ENCODE measurements around the gene CTAGE15. TPM values are rescaled to one million over a fixed set of nuclear protein-coding genes. Genes with fewer than 3 reads are reported as not detected.
A peak's percentile ranks its signal among the peaks of the same experiment; 100 is the strongest.
"Not testable (repeated sequence)": the region's sequence is repeated elsewhere in the genome, so short reads cannot be mapped to it uniquely, and the experiment has no call there.

Gene CTAGE15, protein sequence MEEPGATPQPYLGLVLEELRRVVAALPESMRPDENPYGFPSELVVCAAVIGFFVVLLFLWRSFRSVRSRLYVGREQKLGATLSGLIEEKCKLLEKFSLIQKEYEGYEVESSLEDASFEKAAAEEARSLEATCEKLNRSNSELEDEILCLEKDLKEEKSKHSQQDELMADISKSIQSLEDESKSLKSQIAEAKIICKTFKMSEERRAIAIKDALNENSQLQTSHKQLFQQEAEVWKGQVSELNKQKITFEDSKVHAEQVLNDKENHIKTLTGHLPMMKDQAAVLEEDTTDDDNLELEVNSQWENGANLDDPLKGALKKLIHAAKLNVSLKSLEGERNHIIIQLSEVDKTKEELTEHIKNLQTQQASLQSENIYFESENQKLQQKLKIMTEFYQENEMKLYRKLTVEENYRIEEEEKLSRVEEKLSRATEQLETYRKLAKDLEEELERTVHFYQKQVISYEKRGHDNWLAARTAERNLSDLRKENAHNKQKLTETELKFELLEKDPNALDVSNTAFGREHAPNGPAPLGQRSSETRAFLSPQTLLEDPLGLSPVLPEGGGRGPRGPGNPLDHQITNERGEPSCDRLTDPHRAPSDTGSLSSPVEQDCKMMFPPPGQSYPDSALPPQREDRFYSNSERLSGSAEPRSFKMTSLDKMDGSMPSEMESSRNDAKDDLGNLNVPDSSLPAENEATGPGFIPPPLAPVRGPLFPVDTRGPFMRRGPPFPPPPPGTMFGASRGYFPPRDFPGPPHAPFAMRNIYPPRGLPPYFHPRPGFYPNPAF
- total RNA-seq, result under 1 TPM in 1 of 4 donors, not detected in 3; 0.22 TPM
- not detected for polyA plus RNA-seq
- long read RNA-seq, donor 1, result 0 reads
- long read RNA-seq, donor 2, result 0 reads

DNA sequence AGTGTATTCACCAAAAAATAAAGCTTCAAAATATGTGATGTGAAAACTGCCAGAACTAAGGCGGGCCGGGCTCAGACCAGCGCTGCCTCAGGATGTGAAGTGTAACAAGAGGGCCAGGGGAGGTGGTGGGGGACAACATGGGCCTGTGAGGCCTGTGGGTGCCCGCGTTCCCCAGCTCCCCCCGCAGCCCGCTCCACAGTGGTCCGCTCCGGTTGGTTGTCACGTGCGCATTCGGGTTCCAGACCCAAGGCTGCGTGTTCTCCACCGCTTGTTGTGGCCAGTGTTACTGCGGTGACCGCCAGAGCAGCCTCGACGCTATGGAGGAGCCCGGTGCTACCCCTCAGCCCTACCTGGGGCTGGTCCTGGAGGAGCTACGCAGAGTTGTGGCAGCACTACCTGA is at the start of gene CTAGE15:
CTAGE15 (plus strand) TSS at position 301 of the 400 bp plus-strand sequence; CDS start at position 318, 17 bp downstream.
- H3K4me3 ChIP-seq; H3K27me3 ChIP-seq (ENCODE audit: insufficient read depth in 3 of 3, low read length in 2 of 3); H3K4me1 ChIP-seq; H3K36me3 ChIP-seq (ENCODE audit: insufficient read depth in 1 of 2, low read depth in 1 of 2); H3K27ac ChIP-seq; H3K9me3 ChIP-seq; ATAC-seq; intact Hi-C loops (cut with DNase I); DNase-seq: not testable (repeated sequence)
- WGBS, 3 donors, result 98% methylated on average over 8 of the region's 20 CpGs; no CpG with 5 or more reads in 2 of the 3 donors

DNA sequence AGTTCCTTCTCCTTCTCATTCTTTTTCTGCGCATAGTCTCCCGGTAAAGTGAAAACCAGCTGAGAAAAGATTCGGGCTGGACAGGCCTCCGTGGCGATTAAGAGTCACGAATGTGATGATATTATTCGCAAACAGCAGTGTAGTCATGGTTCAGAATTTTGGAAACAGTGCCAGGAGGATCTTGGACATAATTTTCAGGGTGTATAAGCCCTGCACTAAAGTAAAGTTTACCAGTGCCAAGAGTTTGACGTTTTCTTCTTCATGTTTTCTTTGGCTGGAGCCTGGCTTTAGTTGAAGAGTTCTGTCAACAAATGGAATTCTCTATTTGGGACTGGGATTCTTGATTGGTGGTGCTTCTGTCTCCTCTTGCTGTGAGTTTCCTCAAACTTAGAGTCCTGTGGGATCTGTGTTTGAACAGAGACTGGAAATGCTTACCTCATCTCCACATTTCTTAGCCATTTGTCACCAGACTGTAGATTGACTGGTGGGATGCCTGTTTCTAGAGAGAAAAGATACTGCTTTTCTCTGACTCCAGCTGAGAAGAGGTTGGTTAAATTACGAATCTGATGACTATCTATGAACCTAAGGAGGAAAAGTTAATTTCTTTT is 49.2 kb upstream of the CTAGE15 start:
- H3K9me3 ChIP-seq; DNase-seq; H3K4me1 ChIP-seq; H3K4me3 ChIP-seq; intact Hi-C loops (cut with DNase I); H3K27ac ChIP-seq; H3K27me3 ChIP-seq (ENCODE audit: insufficient read depth in 3 of 3, low read length in 2 of 3); H3K36me3 ChIP-seq (ENCODE audit: insufficient read depth in 1 of 2, low read depth in 1 of 2): not testable (repeated sequence)
- no CpG with 5 or more reads among the region's 9 CpGs for WGBS, 3 donors
- ATAC-seq, result peak; percentile 54 to 81 (median 67)

DNA sequence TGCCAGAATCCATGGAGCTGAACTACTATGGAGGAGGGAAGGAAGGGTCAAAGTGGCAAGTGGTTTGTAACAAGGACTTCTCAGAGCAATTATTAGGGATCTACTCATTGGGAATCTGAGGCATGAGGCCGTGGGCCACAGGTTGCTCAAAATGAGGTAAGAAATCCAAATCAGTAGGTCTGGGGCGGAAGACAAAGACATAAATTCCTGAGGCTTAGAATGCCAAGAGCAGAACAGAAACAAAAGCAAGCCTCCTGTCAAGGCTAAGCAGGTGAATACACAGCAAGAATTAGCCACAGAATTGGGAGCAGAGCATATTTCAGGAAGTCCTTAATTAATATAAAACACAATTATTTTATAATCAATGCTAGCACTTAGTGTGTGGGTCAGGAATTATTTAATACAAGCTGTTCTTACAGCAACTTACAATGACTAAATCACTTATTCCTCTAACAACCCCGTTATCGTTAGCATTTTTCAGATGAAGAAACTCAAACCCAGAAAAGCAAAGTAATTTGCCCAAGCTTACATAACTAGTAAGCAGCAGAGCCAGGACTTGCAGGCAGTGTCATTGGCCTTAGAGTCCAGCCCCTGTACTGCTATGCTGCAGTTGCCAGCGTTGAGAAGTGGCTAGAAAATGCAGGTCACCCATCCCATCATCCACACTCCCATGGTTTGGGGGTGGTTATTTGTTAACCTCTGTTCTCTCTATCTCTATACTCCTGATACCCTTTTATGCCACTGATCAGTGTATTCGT is 40.3 kb upstream of the CTAGE15 start:
- not testable (repeated sequence) for H3K36me3 ChIP-seq (ENCODE audit: insufficient read depth in 1 of 2, low read depth in 1 of 2)
- WGBS, 3 donors, result 64 to 90% (median 74%) methylated on average over 3 to 4 of the region's 6 CpGs

DNA sequence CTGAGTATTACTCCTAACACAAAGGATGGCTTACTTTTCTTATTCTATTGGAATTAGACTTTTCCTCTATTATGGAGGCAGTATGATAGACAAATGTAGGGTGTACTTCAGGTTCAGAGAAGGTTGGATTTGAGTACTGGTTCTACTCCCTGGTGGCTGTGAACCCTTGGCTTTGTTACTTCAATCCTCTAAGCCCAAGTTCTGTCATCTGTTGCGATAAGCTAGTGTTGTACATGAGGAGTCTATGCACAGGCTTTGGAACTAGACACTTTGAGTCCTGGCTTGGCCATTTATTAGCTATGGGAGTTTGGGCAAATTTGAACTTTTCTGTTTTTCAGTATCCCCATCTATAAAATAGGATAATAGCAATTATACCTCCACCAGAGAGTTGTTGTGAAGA is 39.7 kb upstream of the CTAGE15 start:
- H3K27ac ChIP-seq; H3K4me1 ChIP-seq; ATAC-seq; H3K27me3 ChIP-seq (ENCODE audit: insufficient read depth in 3 of 3, low read length in 2 of 3); H3K9me3 ChIP-seq; DNase-seq; H3K4me3 ChIP-seq; intact Hi-C loops (cut with DNase I); H3K36me3 ChIP-seq (ENCODE audit: insufficient read depth in 1 of 2, low read depth in 1 of 2): not testable (repeated sequence)
- no CpG with 5 or more reads among the region's 1 CpG for whole genome bisulfite sequencing, 3 donors

More for the DNA sequence above, 40.3 kb upstream of the CTAGE15 start:
- DNase-seq; ATAC-seq; intact Hi-C loops (cut with DNase I); H3K27me3 ChIP-seq (ENCODE audit: insufficient read depth in 3 of 3, low read length in 2 of 3); H3K9me3 ChIP-seq; H3K4me3 ChIP-seq; H3K27ac ChIP-seq; H3K4me1 ChIP-seq: not testable (repeated sequence)

GRCh38 chr7:143533213-143533839 is 38.3 kb upstream of the CTAGE15 start:
- DNase-seq; H3K4me1 ChIP-seq; H3K9me3 ChIP-seq; intact Hi-C loops (cut with DNase I); H3K27ac ChIP-seq; H3K36me3 ChIP-seq (ENCODE audit: insufficient read depth in 1 of 2, low read depth in 1 of 2); H3K27me3 ChIP-seq (ENCODE audit: insufficient read depth in 3 of 3, low read length in 2 of 3); H3K4me3 ChIP-seq: not testable (repeated sequence)
- no CpG with 5 or more reads among the region's 6 CpGs for WGBS, 3 donors
- ATAC-seq, result peak in 2 of 4 donors; percentile 45 to 53

DNA sequence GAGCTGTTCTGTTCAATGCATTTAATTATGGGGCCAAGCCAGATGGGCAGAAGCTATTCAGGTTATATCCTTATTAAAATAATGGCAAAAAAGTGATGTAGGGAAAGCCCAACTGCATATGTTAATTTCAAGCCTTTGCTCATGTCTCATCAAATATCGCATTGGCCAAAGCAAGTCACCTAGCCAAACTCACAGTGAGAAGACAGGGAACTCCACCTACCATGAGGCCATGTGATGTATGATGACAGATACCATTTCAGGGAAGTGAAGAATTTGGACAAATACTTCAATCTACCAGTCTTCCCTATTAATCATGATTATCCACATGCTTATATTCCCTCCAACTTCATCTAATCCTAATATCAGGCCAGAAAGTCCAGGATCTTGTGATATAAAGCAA is 35.2 kb upstream of the CTAGE15 start:
- H3K36me3 ChIP-seq (ENCODE audit: insufficient read depth in 1 of 2, low read depth in 1 of 2); ATAC-seq; H3K9me3 ChIP-seq; H3K4me3 ChIP-seq; DNase-seq; H3K4me1 ChIP-seq; H3K27me3 ChIP-seq (ENCODE audit: insufficient read depth in 3 of 3, low read length in 2 of 3); H3K27ac ChIP-seq; intact Hi-C loops (cut with DNase I): not testable (repeated sequence)
- 97 to 100% methylated on average over 1 of the region's 1 CpG; no CpG with 5 or more reads in 1 of the 3 donors for WGBS, 3 donors

GRCh38 chr7:143543288-143544038 is 28.1 kb upstream of the CTAGE15 start:
- H3K4me3 ChIP-seq; H3K9me3 ChIP-seq; DNase-seq; H3K27ac ChIP-seq; H3K4me1 ChIP-seq; ATAC-seq; H3K27me3 ChIP-seq (ENCODE audit: insufficient read depth in 3 of 3, low read length in 2 of 3); intact Hi-C loops (cut with DNase I); H3K36me3 ChIP-seq (ENCODE audit: insufficient read depth in 1 of 2, low read depth in 1 of 2): not testable (repeated sequence)
- WGBS, 3 donors, result no CpG with 5 or more reads among the region's 7 CpGs

DNA sequence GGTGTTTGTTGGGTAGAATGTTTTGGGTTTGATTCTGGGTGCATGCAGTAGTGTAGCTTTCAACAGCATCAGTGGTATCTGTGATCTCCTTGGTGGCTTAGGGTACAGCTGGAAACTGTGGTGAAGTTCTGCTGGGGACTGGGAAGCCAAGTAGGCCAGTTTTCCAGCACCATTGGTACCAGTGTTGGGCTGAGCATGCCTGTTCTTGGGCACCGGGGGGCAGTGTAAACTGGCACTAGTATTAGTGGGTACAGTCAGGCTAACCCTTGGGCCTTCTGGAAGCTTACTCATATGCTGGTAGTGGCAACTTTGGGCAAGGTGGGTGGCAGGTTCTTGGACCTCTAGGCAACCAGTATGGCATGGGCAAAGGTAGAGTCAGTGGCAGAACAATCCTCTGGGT is 15.6 kb upstream of the CTAGE15 start:
- WGBS, 3 donors, result no CpG with 5 or more reads among the region's 1 CpG
- H3K9me3 ChIP-seq; DNase-seq; H3K27me3 ChIP-seq (ENCODE audit: insufficient read depth in 3 of 3, low read length in 2 of 3); H3K36me3 ChIP-seq (ENCODE audit: insufficient read depth in 1 of 2, low read depth in 1 of 2); H3K4me1 ChIP-seq; ATAC-seq; H3K4me3 ChIP-seq; intact Hi-C loops (cut with DNase I); H3K27ac ChIP-seq: not testable (repeated sequence)

- ATAC-seq, result peak; percentile 53 to 75 (median 70)
- DNase-seq; H3K4me1 ChIP-seq; H3K27me3 ChIP-seq (ENCODE audit: insufficient read depth in 3 of 3, low read length in 2 of 3); H3K9me3 ChIP-seq; intact Hi-C loops (cut with DNase I); H3K27ac ChIP-seq; H3K4me3 ChIP-seq; H3K36me3 ChIP-seq (ENCODE audit: insufficient read depth in 1 of 2, low read depth in 1 of 2): not testable (repeated sequence)
- WGBS, 3 donors, result 0 to 8% (median 3%) methylated on average over 1 to 2 of the region's 6 CpGs
These were observed 8.3 kb upstream of the CTAGE15 start for GRCh38 chr7:143563306-143563705.

GRCh38 chr7:143566001-143566400 is 5.6 kb upstream of the CTAGE15 start:
- intact Hi-C loops (cut with DNase I); H3K9me3 ChIP-seq; DNase-seq; ATAC-seq; H3K4me3 ChIP-seq; H3K27ac ChIP-seq; H3K4me1 ChIP-seq; H3K27me3 ChIP-seq (ENCODE audit: insufficient read depth in 3 of 3, low read length in 2 of 3); H3K36me3 ChIP-seq (ENCODE audit: insufficient read depth in 1 of 2, low read depth in 1 of 2): not testable (repeated sequence)
- WGBS, 3 donors, result no CpG with 5 or more reads among the region's 1 CpG
